Keratinocyte (primary cell): ENCODE measurements around the gene BCAS3.

Experiments
- EZH2 ChIP-seq: IDR thresholded peaks from one replicate; pipeline ENCODE4 v1.6.1; 2012; ENCODE audit warnings: inconsistent platforms, mild to moderate bottlenecking, low read length, moderate library complexity
- TF ChIP-seq, protein P1 (sequence below), 3 experiments: IDR thresholded peaks in 1 of 3; conservative IDR thresholded peaks in 1 of 3; optimal IDR thresholded peaks in 1 of 3; 2 replicates in 2 of 3; 3 replicates in 1 of 3; pipeline versions ENCODE3 to v1.5.1; 2011; ENCODE audit warnings: low read length in 3 of 3, mild to moderate bottlenecking in 3 of 3, moderate library complexity in 2 of 3, control low read depth in 1 of 3, inconsistent platforms in 1 of 3; ENCODE audit not compliant: insufficient read depth in 2 of 3; ENCODE audit errors: extremely low read depth in 1 of 3

DNA sequence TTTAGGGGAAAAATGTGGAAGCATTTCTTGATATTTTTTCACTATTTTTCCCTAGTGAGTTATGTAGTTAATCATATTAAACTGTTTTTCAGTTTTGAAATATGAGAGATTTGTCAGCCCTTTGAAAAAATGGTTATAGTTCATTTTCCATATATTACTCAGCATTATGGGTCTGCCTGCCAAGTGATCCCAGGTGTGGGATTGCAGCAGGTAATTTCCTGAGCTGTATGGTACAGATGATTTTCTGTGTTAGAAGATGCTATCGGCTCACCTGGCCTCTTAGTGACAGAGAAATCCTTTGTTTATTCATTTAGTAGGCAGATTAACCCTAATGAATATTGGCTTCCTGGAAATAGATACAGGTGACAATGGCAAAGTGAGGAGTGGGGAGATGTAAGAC lies 446.9 kb downstream of the BCAS3 start:
- TF ChIP-seq, protein P1, sequence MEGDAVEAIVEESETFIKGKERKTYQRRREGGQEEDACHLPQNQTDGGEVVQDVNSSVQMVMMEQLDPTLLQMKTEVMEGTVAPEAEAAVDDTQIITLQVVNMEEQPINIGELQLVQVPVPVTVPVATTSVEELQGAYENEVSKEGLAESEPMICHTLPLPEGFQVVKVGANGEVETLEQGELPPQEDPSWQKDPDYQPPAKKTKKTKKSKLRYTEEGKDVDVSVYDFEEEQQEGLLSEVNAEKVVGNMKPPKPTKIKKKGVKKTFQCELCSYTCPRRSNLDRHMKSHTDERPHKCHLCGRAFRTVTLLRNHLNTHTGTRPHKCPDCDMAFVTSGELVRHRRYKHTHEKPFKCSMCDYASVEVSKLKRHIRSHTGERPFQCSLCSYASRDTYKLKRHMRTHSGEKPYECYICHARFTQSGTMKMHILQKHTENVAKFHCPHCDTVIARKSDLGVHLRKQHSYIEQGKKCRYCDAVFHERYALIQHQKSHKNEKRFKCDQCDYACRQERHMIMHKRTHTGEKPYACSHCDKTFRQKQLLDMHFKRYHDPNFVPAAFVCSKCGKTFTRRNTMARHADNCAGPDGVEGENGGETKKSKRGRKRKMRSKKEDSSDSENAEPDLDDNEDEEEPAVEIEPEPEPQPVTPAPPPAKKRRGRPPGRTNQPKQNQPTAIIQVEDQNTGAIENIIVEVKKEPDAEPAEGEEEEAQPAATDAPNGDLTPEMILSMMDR (optimal IDR thresholded peaks at IDR 0.05 in 1 of 3, IDR thresholded peaks at IDR 0.05 in 1 of 3, conservative IDR thresholded peaks at IDR 0.05 in 1 of 3; ENCODE audit: extremely low read depth in 1 of 3, insufficient read depth in 2 of 3, low read length in 3 of 3), result no peak
- TF ChIP-seq EZH2, result no peak
